ENCODE data around the gene EPN2. TPM values are rescaled to one million over a fixed set of nuclear protein-coding genes. Genes with fewer than 3 reads are reported as not detected.
"Not testable (repeated sequence)": the region's sequence is repeated elsewhere in the genome, so short reads cannot be mapped to it uniquely, and the experiment has no call there.

EPN2 gene
- total RNA-seq, 2 donors from 2014 or later = 74.1 to 82.2 TPM

GRCh38 chr17:19236351-19237138 lies 621 bp upstream of the EPN2 start:
- ATAC-seq = peak; percentile 81 to 85
- intact Hi-C loops (cut with DNase I); DNase-seq: not testable (repeated sequence)

- intact Hi-C loops (cut with DNase I) = no loop called here
- DNase-seq = peak; percentile 61
- ATAC-seq = peak; percentile 27 to 28
These were observed 412 bp downstream of the EPN2 start for GRCh38 chr17:19237389-19238166.

GRCh38 chr17:19238167-19238505 lies 970 bp downstream of the EPN2 start:
- peak; percentile 54 for DNase-seq
- intact Hi-C loops (cut with DNase I) = no loop called here
- ATAC-seq = peak; percentile 14 to 40

- intact Hi-C loops (cut with DNase I) = no loop called here
- peak in 1 of 2 donors; percentile 16 for ATAC-seq
- peak; percentile 35 for DNase-seq
These were observed 2.4 kb downstream of the EPN2 start for GRCh38 chr17:19239544-19239943.

GRCh38 chr17:19242323-19242722 lies 5.2 kb downstream of the EPN2 start:
- no peak for ATAC-seq
- no peak for DNase-seq
- intact Hi-C loops (cut with DNase I) = no loop called here

- no peak for ATAC-seq
- no peak for DNase-seq
- intact Hi-C loops (cut with DNase I) = no loop called here
These were observed 5.8 kb downstream of the EPN2 start for GRCh38 chr17:19242926-19243325.

GRCh38 chr17:19243838-19244237 lies 6.7 kb downstream of the EPN2 start:
- no peak for DNase-seq
- intact Hi-C loops (cut with DNase I) = no loop called here
- ATAC-seq = no peak

- ATAC-seq = no peak
- DNase-seq = no peak
- intact Hi-C loops (cut with DNase I) = no loop called here
These were observed 7.2 kb downstream of the EPN2 start for GRCh38 chr17:19244357-19244756.

GRCh38 chr17:19244781-19245180 lies 7.6 kb downstream of the EPN2 start:
- intact Hi-C loops (cut with DNase I) = no loop called here
- no peak for ATAC-seq
- no peak for DNase-seq

- intact Hi-C loops (cut with DNase I) = no loop called here
- no peak for DNase-seq
- ATAC-seq = no peak
These were observed 10.3 kb downstream of the EPN2 start for GRCh38 chr17:19247473-19247872.

- DNase-seq = no peak
These were observed 11.2 kb downstream of the EPN2 start for GRCh38 chr17:19248151-19248927.

GRCh38 chr17:19248928-19249574 lies 11.9 kb downstream of the EPN2 start:
- ATAC-seq (peak; percentile 45 to 85), DNase-seq (peak; percentile 67)
- intact Hi-C loops (cut with DNase I) = no loop called here

More at GRCh38 chr17:19248151-19248927, 11.2 kb downstream of the EPN2 start:
- ATAC-seq = peak in 1 of 2 donors; percentile 19
- intact Hi-C loops (cut with DNase I) = no loop called here

- intact Hi-C loops (cut with DNase I) = no loop called here
- ATAC-seq = peak; percentile 18 to 32
- no peak for DNase-seq
These were observed 12.5 kb downstream of the EPN2 start for GRCh38 chr17:19249681-19250080.

- intact Hi-C loops (cut with DNase I) = no loop called here
- peak; percentile 71 to 85 for ATAC-seq
- peak; percentile 69 for DNase-seq
These were observed 13.4 kb downstream of the EPN2 start for GRCh38 chr17:19250421-19251173.

GRCh38 chr17:19253112-19253511 lies 15.9 kb downstream of the EPN2 start:
- no peak for DNase-seq
- intact Hi-C loops (cut with DNase I) = no loop called here
- no peak for ATAC-seq

- ATAC-seq = no peak
- no peak for DNase-seq
- intact Hi-C loops (cut with DNase I) = no loop called here
These were observed 17.5 kb downstream of the EPN2 start for GRCh38 chr17:19254651-19255050.

- no peak for ATAC-seq
- intact Hi-C loops (cut with DNase I) = no loop called here
- no peak for DNase-seq
These were observed 18.1 kb downstream of the EPN2 start for GRCh38 chr17:19255279-19255678.

- intact Hi-C loops (cut with DNase I) = no loop called here
These were observed 21.2 kb downstream of the EPN2 start for GRCh38 chr17:19258371-19258770.

GRCh38 chr17:19260958-19261357 lies 23.8 kb downstream of the EPN2 start:
- DNase-seq = no peak
- no peak for ATAC-seq
- intact Hi-C loops (cut with DNase I) = no loop called here

More at GRCh38 chr17:19258371-19258770, 21.2 kb downstream of the EPN2 start:
- ATAC-seq = no peak
- no peak for DNase-seq
